ENCODE data around the gene IFNA14. TPM values are rescaled to one million over a fixed set of nuclear protein-coding genes. Genes with fewer than 3 reads are reported as not detected.
"Not testable (repeated sequence)": the region's sequence is repeated elsewhere in the genome, so short reads cannot be mapped to it uniquely, and the experiment has no call there.

Gene IFNA14
- total RNA-seq, 1 experiment from 2014 or later: not detected

- TF ChIP-seq ZSCAN18 (CRISPR knock-in tag; IDR thresholded peaks at IDR 0.05) (no peak), CREM (CRISPR knock-in tag; IDR thresholded peaks at IDR 0.05) (no peak), NR2C2 (CRISPR knock-in tag; IDR thresholded peaks at IDR 0.05) (no peak), NFATC4 (CRISPR knock-in tag; IDR thresholded peaks at IDR 0.05) (no peak), TEAD1 (CRISPR knock-in tag; IDR thresholded peaks at IDR 0.05) (no peak), ZNF396 (CRISPR knock-in tag; IDR thresholded peaks at IDR 0.05; ENCODE audit: borderline replicate concordance) (no peak), PRRX2 (CRISPR knock-in tag; IDR thresholded peaks at IDR 0.05) (no peak), RELA (CRISPR knock-in tag; IDR thresholded peaks at IDR 0.05; ENCODE audit: borderline replicate concordance) (no peak), ZBTB21 (CRISPR knock-in tag; IDR thresholded peaks at IDR 0.05; ENCODE audit: borderline replicate concordance) (no peak)
These were observed 11.4 kb upstream of the IFNA14 start (continued) for GRCh38 chr9:21251190-21251589.

GRCh38 chr9:21244836-21245235, 5.0 kb upstream of the IFNA14 start:
- H3K36me3 Mint-ChIP-seq: no peaks in the 10 kb centered on the region
- ChIA-PET CTCF (no interaction called here), POLR2A (no interaction called here)
- H3K9me3 Mint-ChIP-seq: no peaks in the 10 kb centered on the region
- peaks cover 5% of the 10 kb centered on the region; the same call in 1 of the 2 replicates for H3K27me3 Mint-ChIP-seq (ENCODE audit: low read depth)
- H3K27ac Mint-ChIP-seq: no peak overlapping the region
- DNase-seq (ENCODE audit: low spot score): no peak
- no peak overlapping the region for H3K4me3 Mint-ChIP-seq
- TF ChIP-seq, protein P1, sequence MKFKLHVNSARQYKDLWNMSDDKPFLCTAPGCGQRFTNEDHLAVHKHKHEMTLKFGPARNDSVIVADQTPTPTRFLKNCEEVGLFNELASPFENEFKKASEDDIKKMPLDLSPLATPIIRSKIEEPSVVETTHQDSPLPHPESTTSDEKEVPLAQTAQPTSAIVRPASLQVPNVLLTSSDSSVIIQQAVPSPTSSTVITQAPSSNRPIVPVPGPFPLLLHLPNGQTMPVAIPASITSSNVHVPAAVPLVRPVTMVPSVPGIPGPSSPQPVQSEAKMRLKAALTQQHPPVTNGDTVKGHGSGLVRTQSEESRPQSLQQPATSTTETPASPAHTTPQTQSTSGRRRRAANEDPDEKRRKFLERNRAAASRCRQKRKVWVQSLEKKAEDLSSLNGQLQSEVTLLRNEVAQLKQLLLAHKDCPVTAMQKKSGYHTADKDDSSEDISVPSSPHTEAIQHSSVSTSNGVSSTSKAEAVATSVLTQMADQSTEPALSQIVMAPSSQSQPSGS (CRISPR knock-in tag; IDR thresholded peaks at IDR 0.05; ENCODE audit: borderline replicate concordance, low read depth): no peak
- TF ChIP-seq ZNF263 (CRISPR knock-in tag; IDR thresholded peaks at IDR 0.05; ENCODE audit: low read depth) (no peak), NR3C1 (CRISPR knock-in tag; conservative IDR thresholded peaks at IDR 0.05; ENCODE audit: low read depth) (no peak), CREM (CRISPR knock-in tag; IDR thresholded peaks at IDR 0.05) (no peak), EMX1 (CRISPR knock-in tag; IDR thresholded peaks at IDR 0.05) (no peak), KAT7 (CRISPR knock-in tag; IDR thresholded peaks at IDR 0.05; ENCODE audit: borderline replicate concordance) (no peak), ZNF423 (CRISPR knock-in tag; IDR thresholded peaks at IDR 0.05) (no peak), ESRRA (CRISPR knock-in tag; IDR thresholded peaks at IDR 0.05; ENCODE audit: borderline replicate concordance) (no peak), SOX15 (CRISPR knock-in tag; IDR thresholded peaks at IDR 0.05) (no peak), SMAD4 (CRISPR knock-in tag; IDR thresholded peaks at IDR 0.05) (no peak), HMGXB4 (CRISPR knock-in tag; IDR thresholded peaks at IDR 0.05) (no peak), MLX (CRISPR knock-in tag; IDR thresholded peaks at IDR 0.05) (no peak)
- ATAC-seq: no peak
- no peaks in the 10 kb centered on the region for H3K4me1 Mint-ChIP-seq

- not testable (repeated sequence) for H3K9me3 Mint-ChIP-seq; H3K4me1 Mint-ChIP-seq; DNase-seq (ENCODE audit: low spot score); ATAC-seq; H3K4me3 Mint-ChIP-seq; H3K27me3 Mint-ChIP-seq (ENCODE audit: low read depth); H3K36me3 Mint-ChIP-seq; H3K27ac Mint-ChIP-seq
- ChIA-PET POLR2A (interaction anchor here (0.6 kb wide), 1 partner anchor 211 kb away, joined by 3 read pairs; no protein-coding TSS in a partner anchor), CTCF (interaction anchor here (0.6 to 1.8 kb wide), 20 partner anchors 15 to 559 kb away, joined by 3 to 25 read pairs (median 4); no protein-coding TSS in a partner anchor)
These were observed 3.5 kb downstream of the IFNA14 start for GRCh38 chr9:21236360-21236714.

DNA sequence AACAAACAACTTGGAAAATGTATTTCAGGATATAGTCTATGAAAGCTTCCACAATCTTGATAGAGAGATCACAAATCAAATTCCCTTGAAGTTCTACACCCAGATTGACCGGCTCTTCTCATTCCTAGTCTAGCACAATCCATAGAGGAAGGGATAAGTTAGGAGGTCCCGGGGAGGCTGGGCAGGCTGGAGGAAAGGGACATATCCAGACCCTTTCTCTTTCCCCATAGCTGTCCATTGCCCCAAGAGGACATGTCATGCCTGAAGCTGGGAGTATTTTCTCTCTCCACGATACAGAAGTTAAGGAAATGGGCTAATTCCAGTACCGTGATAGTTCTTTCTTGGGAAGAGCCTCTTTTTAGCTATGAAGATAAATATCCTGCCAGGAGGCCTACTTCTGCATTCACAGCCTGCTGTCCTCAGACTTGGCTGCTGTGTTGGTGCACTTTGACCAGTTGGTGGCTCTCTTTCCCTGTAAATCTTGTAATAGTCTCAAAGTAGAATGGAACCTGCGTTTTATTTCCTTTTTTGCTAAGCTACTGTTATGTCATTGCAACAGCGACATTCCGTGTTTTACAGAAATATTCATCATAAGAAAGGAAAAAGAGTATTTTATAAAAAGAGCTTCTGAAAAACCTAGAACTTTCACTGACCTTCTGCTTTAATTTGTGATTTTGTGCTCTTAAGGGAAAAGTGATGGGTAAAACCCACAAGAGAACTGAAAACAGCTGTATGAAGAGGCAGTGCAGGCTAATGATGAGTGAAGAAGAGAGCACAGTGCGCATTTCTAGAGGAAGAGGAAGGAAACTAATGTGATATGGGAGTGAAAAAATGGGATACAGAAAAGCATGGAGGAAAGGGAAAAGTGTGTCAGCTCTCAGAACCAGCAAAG, 4.1 kb downstream of the IFNA14 start:
- not testable (repeated sequence) for H3K36me3 Mint-ChIP-seq; H3K4me1 Mint-ChIP-seq; H3K27ac Mint-ChIP-seq; H3K9me3 Mint-ChIP-seq; H3K4me3 Mint-ChIP-seq; H3K27me3 Mint-ChIP-seq (ENCODE audit: low read depth)
- CTCF ChIA-PET: interaction anchor here (0.6 to 1.8 kb wide), 23 partner anchors 11 to 560 kb away, joined by 3 to 25 read pairs (median 4); no protein-coding TSS in a partner anchor
- ATAC-seq (peak; percentile 95), DNase-seq (ENCODE audit: low spot score) (peak; percentile 38)
- POLR2A ChIA-PET: interaction anchor here (0.6 kb wide), 1 partner anchor 212 kb away, joined by 3 read pairs; no protein-coding TSS in a partner anchor
